Sigmoid colon (tissue), 4 donors: ENCODE results near the gene AP3M1.

ENCODE experiments used
- POLR2A ChIP-seq, 2 donors: fragments of 450-650 bp; IDR thresholded peaks; one replicate each; pipeline ENCODE4 v1.6.1; 2016; ENCODE audit warnings: antibody characterized with exemption in 2 of 2, mild to moderate bottlenecking in 2 of 2, moderate library complexity in 2 of 2
- POLR2AphosphoS5 ChIP-seq, 4 donors: sonication (generic); formaldehyde crosslinking; IDR thresholded peaks; one replicate each; pipeline ENCODE4 v1.6.1; 2017; ENCODE audit warnings: antibody characterized with exemption in 4 of 4
- TF ChIP-seq, protein P1 (sequence below), 4 experiments: fragments of 450-650 bp in 3 of 4; fragments of 200-600 bp in 1 of 4; IDR thresholded peaks; one replicate each; pipeline ENCODE4 v1.5.1; 2016 to 2019; ENCODE audit warnings: antibody characterized with exemption in 4 of 4, mild to moderate bottlenecking in 3 of 4, moderate library complexity in 2 of 4

DNA sequence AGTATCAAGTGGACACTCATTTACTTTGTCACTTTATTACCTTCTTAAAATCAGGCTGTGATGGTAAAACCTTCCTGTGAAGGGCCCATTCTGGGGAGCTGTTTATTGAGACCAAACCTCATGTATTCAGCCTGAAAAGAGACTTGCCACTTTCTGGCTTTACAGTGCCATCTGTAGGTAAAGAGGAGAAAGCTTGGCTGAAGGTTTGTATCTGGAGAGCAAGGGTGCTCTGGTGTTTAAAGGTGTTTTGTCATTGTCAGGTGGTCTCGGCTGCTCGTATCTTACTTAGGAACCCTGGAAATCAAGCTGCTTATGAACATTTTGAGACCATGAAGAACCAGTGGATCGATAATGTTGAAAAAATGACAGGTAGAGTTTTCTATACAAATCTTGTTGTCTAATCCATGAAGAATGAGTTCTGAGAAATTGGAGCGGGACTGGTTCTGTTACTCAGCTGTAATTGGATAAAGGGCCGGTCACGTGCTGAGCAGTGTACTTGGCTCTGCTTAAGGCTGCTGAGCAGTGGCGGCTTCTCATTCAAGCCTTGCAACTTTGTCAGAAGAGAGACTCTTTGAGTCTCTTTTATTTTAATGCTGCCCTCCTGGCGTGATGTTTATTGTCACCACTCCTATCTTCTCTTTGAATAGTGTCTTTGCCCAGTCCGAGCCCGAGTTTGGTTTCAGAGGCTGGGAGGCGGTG, 46.9 kb downstream of the AP3M1 start:
- TF ChIP-seq, protein P1, sequence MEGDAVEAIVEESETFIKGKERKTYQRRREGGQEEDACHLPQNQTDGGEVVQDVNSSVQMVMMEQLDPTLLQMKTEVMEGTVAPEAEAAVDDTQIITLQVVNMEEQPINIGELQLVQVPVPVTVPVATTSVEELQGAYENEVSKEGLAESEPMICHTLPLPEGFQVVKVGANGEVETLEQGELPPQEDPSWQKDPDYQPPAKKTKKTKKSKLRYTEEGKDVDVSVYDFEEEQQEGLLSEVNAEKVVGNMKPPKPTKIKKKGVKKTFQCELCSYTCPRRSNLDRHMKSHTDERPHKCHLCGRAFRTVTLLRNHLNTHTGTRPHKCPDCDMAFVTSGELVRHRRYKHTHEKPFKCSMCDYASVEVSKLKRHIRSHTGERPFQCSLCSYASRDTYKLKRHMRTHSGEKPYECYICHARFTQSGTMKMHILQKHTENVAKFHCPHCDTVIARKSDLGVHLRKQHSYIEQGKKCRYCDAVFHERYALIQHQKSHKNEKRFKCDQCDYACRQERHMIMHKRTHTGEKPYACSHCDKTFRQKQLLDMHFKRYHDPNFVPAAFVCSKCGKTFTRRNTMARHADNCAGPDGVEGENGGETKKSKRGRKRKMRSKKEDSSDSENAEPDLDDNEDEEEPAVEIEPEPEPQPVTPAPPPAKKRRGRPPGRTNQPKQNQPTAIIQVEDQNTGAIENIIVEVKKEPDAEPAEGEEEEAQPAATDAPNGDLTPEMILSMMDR (IDR thresholded peaks at IDR 0.05): no peak
- TF ChIP-seq POLR2A (IDR thresholded peaks at IDR 0.05) (no peak), POLR2AphosphoS5 (IDR thresholded peaks at IDR 0.05) (no peak)
